Fibroblast of lung (primary cell): ENCODE results near the gene WNT11. TPM values are rescaled to one million over a fixed set of nuclear protein-coding genes. Genes with fewer than 3 reads are reported as not detected.

Source experiments
- DNase-seq, 2 donors: peaks; one replicate each; pipeline versions ENCODE4 v3.0.0 to v3.0.0-alpha.2; 2010; ENCODE audit warnings: low read depth in 2 of 2
- H2AFZ ChIP-seq: 2 replicates; pipeline ENCODE4 v1.5.1; 2012; ENCODE audit warnings: low read length, control low read depth, inconsistent platforms
- H3K27ac ChIP-seq: 2 replicates; pipeline ENCODE4 v1.5.1; 2011; ENCODE audit warnings: low read length, control low read depth; ENCODE audit not compliant: insufficient read depth
- H3K27me3 ChIP-seq: 2 replicates; pipeline ENCODE4 v1.5.1; 2011; ENCODE audit warnings: mild to moderate bottlenecking, low read length; ENCODE audit not compliant: control insufficient read depth, insufficient read depth
- H3K36me3 ChIP-seq: 2 replicates; pipeline ENCODE4 v1.5.1; 2011; ENCODE audit warnings: low read length; ENCODE audit not compliant: control insufficient read depth, insufficient read depth
- H3K4me1 ChIP-seq: 2 replicates; pipeline ENCODE4 v1.5.1; 2011; ENCODE audit warnings: low read length; ENCODE audit not compliant: control insufficient read depth, insufficient read depth; ENCODE audit errors: extremely low read depth
- H3K4me2 ChIP-seq: 2 replicates; pipeline ENCODE4 v1.5.1; 2011; ENCODE audit warnings: low read length, control low read depth; ENCODE audit not compliant: insufficient read depth; ENCODE audit errors: extremely low read depth
- H3K4me3 ChIP-seq, 4 experiments: fragments of 200-600 bp in 1 of 4; sonication (generic) in 1 of 4; replicated peaks in 1 of 4; 2 replicates each; pipeline ENCODE4 v1.5.1; 2011 to 2016; ENCODE audit warnings: low read length in 4 of 4, low read depth in 3 of 4, mild to moderate bottlenecking in 3 of 4, control low read depth in 2 of 4, inconsistent platforms in 1 of 4, mixed read lengths in 1 of 4; ENCODE audit not compliant: insufficient read depth in 1 of 4; ENCODE audit errors: control extremely low read depth in 1 of 4
- H3K79me2 ChIP-seq: 2 replicates; pipeline ENCODE4 v1.5.1; 2012; ENCODE audit warnings: mild to moderate bottlenecking, low read length, inconsistent platforms; ENCODE audit not compliant: control insufficient read depth, insufficient read depth
- H3K9ac ChIP-seq: 2 replicates; pipeline ENCODE4 v1.5.1; 2011; ENCODE audit warnings: mild to moderate bottlenecking, low read length, control low read depth; ENCODE audit not compliant: insufficient read depth
- H3K9me3 ChIP-seq: 2 replicates; pipeline ENCODE4 v1.5.1; 2012; ENCODE audit warnings: low read depth, low read length; ENCODE audit not compliant: control insufficient read depth, insufficient read depth
- H4K20me1 ChIP-seq: 2 replicates; pipeline ENCODE4 v1.5.1; 2011; ENCODE audit warnings: low read length; ENCODE audit not compliant: control insufficient read depth, insufficient read depth; ENCODE audit errors: extremely low read depth
- CTCF ChIP-seq, 2 donors: IDR thresholded peaks in 1 of 2; conservative IDR thresholded peaks in 1 of 2; 1 replicate in 1 of 2; 2 replicates in 1 of 2; pipeline ENCODE4 v1.5.1; 2011 to 2012; ENCODE audit warnings: low read length in 2 of 2, control low read depth in 1 of 2, inconsistent platforms in 1 of 2, low read depth in 1 of 2, mild to moderate bottlenecking in 1 of 2
- EZH2 ChIP-seq: IDR thresholded peaks from 2 replicates; pipeline ENCODE4 v1.5.1; 2012; ENCODE audit warnings: low read length, control low read depth, mild to moderate bottlenecking; ENCODE audit errors: missing control alignments
- polyA plus RNA-seq, 2 donors: library from polyadenylated mRNA; depleted of rRNA in 1 of 2; stranded (reverse) in 1 of 2; unstranded in 1 of 2; fragments of >200 nt; gene quantifications; 2 replicates each; pipeline ENCODE4 v1.2.1, GENCODE V29; 2011 to 2012; ENCODE audit warnings: missing spikeins in 1 of 2
- total RNA-seq: library from RNA; depleted of rRNA; stranded (reverse); fragments of >200 nt; gene quantifications from 2 replicates; pipeline ENCODE4 v1.2.1, GENCODE V29; 2014

Gene WNT11
- total and polyA plus RNA-seq, 2 donors (not counting 1 experiment from before 2014, with no cell fraction given) = 0.07 to 0.33 TPM

GRCh38 chr11:76148941-76149613, 57.2 kb downstream of the WNT11 start:
- H3K4me1 ChIP-seq = no peaks in the 10 kb centered on the region
- H3K27ac ChIP-seq = no peak overlapping the region
- no peaks in the 10 kb centered on the region for H3K9me3 ChIP-seq
- no peak for TF ChIP-seq CTCF (conservative IDR thresholded peaks at IDR 0.05 in 1 of 2, IDR thresholded peaks at IDR 0.05 in 1 of 2; ENCODE audit: low read depth in 1 of 2, low read length in 2 of 2)
- no peak for TF ChIP-seq EZH2
- H3K4me3 ChIP-seq = no peak overlapping the region
- H2AFZ ChIP-seq = no peak overlapping the region
- H3K36me3 ChIP-seq = no peaks in the 10 kb centered on the region
- no peaks in the 10 kb centered on the region for H3K27me3 ChIP-seq
- H3K9ac ChIP-seq = no peak overlapping the region
- no peak for DNase-seq
- no peaks in the 10 kb centered on the region for H4K20me1 ChIP-seq
- no peaks in the 10 kb centered on the region for H3K79me2 ChIP-seq
- H3K4me2 ChIP-seq = no peak overlapping the region

DNA sequence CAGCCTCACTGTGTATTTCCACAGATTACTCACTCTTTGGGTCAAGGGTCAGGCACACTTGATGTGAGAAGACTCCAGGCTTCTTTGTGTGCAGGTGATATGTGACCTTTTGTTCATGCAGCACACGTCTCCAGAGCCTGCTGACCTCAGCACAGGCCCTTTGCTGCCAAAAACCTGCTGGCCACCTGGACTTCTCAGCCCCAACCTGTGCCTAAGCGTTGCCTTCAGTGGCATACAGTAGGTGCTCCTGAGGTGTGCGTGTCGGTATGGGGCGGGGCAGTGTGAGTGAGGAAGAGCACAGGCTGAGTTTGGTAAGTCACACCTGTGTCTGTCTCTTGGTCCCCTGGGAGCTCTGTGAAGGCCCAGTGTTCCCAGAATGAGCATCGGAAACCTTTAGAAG, 58.1 kb downstream of the WNT11 start:
- no peak overlapping the region for H3K9ac ChIP-seq
- no peak overlapping the region for H2AFZ ChIP-seq
- H3K79me2 ChIP-seq = no peaks in the 10 kb centered on the region
- H3K4me1 ChIP-seq = no peaks in the 10 kb centered on the region
- no peak for TF ChIP-seq EZH2
- no peak for TF ChIP-seq CTCF (conservative IDR thresholded peaks at IDR 0.05 in 1 of 2, IDR thresholded peaks at IDR 0.05 in 1 of 2; ENCODE audit: low read depth in 1 of 2, low read length in 2 of 2)
- H3K27me3 ChIP-seq = no peaks in the 10 kb centered on the region
- H3K4me3 ChIP-seq = no peak overlapping the region
- H3K36me3 ChIP-seq = no peaks in the 10 kb centered on the region
- no peaks in the 10 kb centered on the region for H3K9me3 ChIP-seq
- no peak overlapping the region for H3K27ac ChIP-seq
- no peaks in the 10 kb centered on the region for H4K20me1 ChIP-seq
- DNase-seq = no peak
- H3K4me2 ChIP-seq = no peak overlapping the region

DNA sequence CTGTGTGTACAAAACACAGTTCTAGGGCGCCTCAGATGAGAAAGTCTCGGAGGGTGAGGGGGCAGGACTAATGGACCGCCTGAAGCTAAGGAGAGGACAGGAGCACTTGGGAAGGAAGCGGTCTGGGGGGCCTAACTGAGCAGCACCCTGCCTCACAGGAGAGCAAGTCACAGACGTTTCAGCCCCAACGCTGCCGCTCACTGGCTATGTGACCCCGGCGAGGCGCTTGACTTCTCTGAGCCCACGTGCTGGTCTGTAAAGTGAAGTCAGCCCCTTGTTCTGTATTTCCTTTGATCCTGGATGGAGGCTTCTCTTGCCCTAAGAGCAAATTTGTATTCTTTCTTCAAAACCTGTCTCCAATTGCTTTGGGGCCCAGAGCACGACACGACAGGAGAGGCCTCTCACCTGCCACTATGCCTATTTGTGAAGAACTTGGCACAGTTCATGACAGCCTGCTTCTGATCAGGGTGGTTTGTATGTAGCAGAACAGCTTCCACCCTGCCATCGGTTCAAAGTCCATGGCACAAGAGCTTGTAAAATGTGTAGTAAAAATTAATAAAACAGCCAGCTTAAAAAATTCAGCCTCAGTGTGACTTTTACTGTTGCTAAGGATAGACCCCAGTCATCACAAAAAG, 59.1 kb downstream of the WNT11 start:
- no peak overlapping the region for H3K4me3 ChIP-seq
- H4K20me1 ChIP-seq = no peaks in the 10 kb centered on the region
- H3K9me3 ChIP-seq = no peaks in the 10 kb centered on the region
- no peaks in the 10 kb centered on the region for H3K4me1 ChIP-seq
- no peaks in the 10 kb centered on the region for H3K79me2 ChIP-seq
- no peak for TF ChIP-seq EZH2
- TF ChIP-seq CTCF (conservative IDR thresholded peaks at IDR 0.05 in 1 of 2, IDR thresholded peaks at IDR 0.05 in 1 of 2; ENCODE audit: low read depth in 1 of 2, low read length in 2 of 2) = no peak
- H3K27ac ChIP-seq = no peak overlapping the region
- no peaks in the 10 kb centered on the region for H3K27me3 ChIP-seq
- DNase-seq = no peak
- H3K36me3 ChIP-seq = no peaks in the 10 kb centered on the region
- no peak overlapping the region for H3K4me2 ChIP-seq
- no peak overlapping the region for H3K9ac ChIP-seq
- H2AFZ ChIP-seq = no peak overlapping the region
